Tibial nerve (tissue), 4 donors: Measurements from ENCODE around the gene DLK1.

Experiments used
- EP300 ChIP-seq, 2 donors: sonication (generic); formaldehyde crosslinking; IDR thresholded peaks; one replicate each; pipeline ENCODE4 v1.6.1; 2017; ENCODE audit warnings: antibody characterized with exemption in 2 of 2, mild to moderate bottlenecking in 1 of 2
- POLR2A ChIP-seq, 2 donors: fragments of 450-650 bp; IDR thresholded peaks; one replicate each; pipeline ENCODE4 v1.6.1; 2017; ENCODE audit warnings: antibody characterized with exemption in 2 of 2, mild to moderate bottlenecking in 2 of 2, moderate library complexity in 2 of 2
- TF ChIP-seq, protein P1 (sequence below), 5 experiments: fragments of 200-600 bp in 3 of 5; fragments of 450-650 bp in 2 of 5; sonication (generic) in 3 of 5; IDR thresholded peaks; one replicate each; pipeline ENCODE4 v1.5.1; 2016 to 2019; ENCODE audit warnings: antibody characterized with exemption in 5 of 5, mild to moderate bottlenecking in 3 of 5, moderate library complexity in 2 of 5

DNA sequence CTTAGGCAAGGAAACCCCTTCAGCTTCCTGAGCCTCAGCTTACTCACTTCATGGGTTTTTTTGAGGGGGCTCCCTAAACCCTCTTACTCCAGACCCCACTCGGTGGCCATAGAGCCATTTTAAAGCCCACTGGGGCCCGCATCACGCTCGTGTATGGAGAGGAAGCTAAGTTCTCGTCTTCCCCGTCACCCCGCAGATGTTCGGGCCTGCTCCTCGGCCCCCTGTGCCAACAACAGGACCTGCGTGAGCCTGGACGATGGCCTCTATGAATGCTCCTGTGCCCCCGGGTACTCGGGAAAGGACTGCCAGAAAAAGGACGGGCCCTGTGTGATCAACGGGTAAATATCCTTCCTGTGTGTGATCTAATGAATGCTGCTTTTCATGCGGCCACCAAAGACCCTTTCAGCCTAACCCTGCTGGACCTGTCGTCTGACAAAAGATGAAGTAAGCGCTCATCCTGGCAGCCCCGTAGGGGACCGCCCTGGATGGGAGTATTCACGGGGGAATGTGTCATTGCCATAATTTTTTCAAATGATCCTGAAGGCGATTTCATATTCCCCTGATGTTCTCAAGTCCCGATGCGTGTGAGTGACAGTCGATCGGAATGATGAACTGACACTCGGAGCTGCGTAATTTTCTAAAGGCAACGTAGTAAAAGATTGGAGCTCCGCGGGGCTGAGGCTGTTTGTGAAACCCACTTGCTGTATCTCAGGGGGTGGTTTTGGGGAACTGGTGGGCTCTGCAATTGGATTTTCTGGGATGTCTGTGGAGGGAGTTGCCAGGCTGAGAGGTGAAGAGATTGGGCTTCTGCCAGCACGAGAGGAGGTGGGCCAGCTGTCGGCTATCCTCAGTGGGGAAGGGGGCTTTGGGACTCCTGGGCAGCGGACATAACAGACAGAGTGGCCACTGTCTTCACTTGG, 5.4 kb downstream of the DLK1 start:
- TF ChIP-seq, protein P1, sequence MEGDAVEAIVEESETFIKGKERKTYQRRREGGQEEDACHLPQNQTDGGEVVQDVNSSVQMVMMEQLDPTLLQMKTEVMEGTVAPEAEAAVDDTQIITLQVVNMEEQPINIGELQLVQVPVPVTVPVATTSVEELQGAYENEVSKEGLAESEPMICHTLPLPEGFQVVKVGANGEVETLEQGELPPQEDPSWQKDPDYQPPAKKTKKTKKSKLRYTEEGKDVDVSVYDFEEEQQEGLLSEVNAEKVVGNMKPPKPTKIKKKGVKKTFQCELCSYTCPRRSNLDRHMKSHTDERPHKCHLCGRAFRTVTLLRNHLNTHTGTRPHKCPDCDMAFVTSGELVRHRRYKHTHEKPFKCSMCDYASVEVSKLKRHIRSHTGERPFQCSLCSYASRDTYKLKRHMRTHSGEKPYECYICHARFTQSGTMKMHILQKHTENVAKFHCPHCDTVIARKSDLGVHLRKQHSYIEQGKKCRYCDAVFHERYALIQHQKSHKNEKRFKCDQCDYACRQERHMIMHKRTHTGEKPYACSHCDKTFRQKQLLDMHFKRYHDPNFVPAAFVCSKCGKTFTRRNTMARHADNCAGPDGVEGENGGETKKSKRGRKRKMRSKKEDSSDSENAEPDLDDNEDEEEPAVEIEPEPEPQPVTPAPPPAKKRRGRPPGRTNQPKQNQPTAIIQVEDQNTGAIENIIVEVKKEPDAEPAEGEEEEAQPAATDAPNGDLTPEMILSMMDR (IDR thresholded peaks at IDR 0.05): no peak
- TF ChIP-seq POLR2A (IDR thresholded peaks at IDR 0.05) (no peak), EP300 (IDR thresholded peaks at IDR 0.05) (no peak)
